ENCODE results near the gene BET1.

The BET1 gene

GRCh38 chr7:93948873-93949272 lies 55.3 kb downstream of the BET1 start:
- Mint-ChIP-seq H3K27ac (peak overlapping the region; percentile 61), H3K9me3 (no peaks in the 10 kb centered on the region), H3K4me3 (no peak overlapping the region), H3K4me1 (no peaks in the 10 kb centered on the region), H3K36me3 (no peaks in the 10 kb centered on the region), H3K27me3 (peaks cover 6% of the 10 kb centered on the region)

GRCh38 chr7:93948106-93948505 lies 56.0 kb downstream of the BET1 start:
- Mint-ChIP-seq H3K4me1 (no peaks in the 10 kb centered on the region), H3K9me3 (no peaks in the 10 kb centered on the region), H3K4me3 (no peak overlapping the region), H3K36me3 (no peaks in the 10 kb centered on the region), H3K27ac (no peak overlapping the region), H3K27me3 (peaks cover 7% of the 10 kb centered on the region)

- H3K36me3 Mint-ChIP-seq = no peaks in the 10 kb centered on the region
- peaks cover 7% of the 10 kb centered on the region for H3K27me3 Mint-ChIP-seq
- H3K4me1 Mint-ChIP-seq = no peaks in the 10 kb centered on the region
- H3K9me3 Mint-ChIP-seq = no peaks in the 10 kb centered on the region
- no peak overlapping the region for H3K4me3 Mint-ChIP-seq
- no peak overlapping the region for H3K27ac Mint-ChIP-seq
Observed at GRCh38 chr7:93945756-93946535, 58.2 kb downstream of the BET1 start.

GRCh38 chr7:93945083-93945482 lies 59.1 kb downstream of the BET1 start:
- no peaks in the 10 kb centered on the region for H3K36me3 Mint-ChIP-seq
- H3K27ac Mint-ChIP-seq = no peak overlapping the region
- no peaks in the 10 kb centered on the region for H3K4me1 Mint-ChIP-seq
- H3K27me3 Mint-ChIP-seq = peaks cover 7% of the 10 kb centered on the region
- H3K9me3 Mint-ChIP-seq = no peaks in the 10 kb centered on the region
- H3K4me3 Mint-ChIP-seq = no peak overlapping the region

GRCh38 chr7:93944673-93945072 lies 59.5 kb downstream of the BET1 start:
- Mint-ChIP-seq H3K4me3 (no peak overlapping the region), H3K4me1 (no peaks in the 10 kb centered on the region), H3K36me3 (no peaks in the 10 kb centered on the region), H3K27me3 (peaks cover 7% of the 10 kb centered on the region), H3K9me3 (no peaks in the 10 kb centered on the region), H3K27ac (no peak overlapping the region)

GRCh38 chr7:93943816-93944540 lies 60.2 kb downstream of the BET1 start:
- Mint-ChIP-seq H3K27ac (no peak overlapping the region), H3K4me3 (no peak overlapping the region), H3K27me3 (peaks cover 6% of the 10 kb centered on the region), H3K4me1 (no peaks in the 10 kb centered on the region), H3K36me3 (no peaks in the 10 kb centered on the region), H3K9me3 (no peaks in the 10 kb centered on the region)

All from activated naive CD4-positive, alpha-beta T cell treated with anti-CD3 and anti-CD28 coated beads, Interleukin-2, amount 50 U/mL, for 24 hours (primary cell).